Measurements from ENCODE around the gene PRDX5.

- no peak for TF ChIP-seq CTCF (IDR thresholded peaks at IDR 0.05; ENCODE audit: insufficient read depth, low read length)
- TF ChIP-seq SPI1 (IDR thresholded peaks at IDR 0.05; ENCODE audit: borderline replicate concordance, low read depth): no peak
- no peak for TF ChIP-seq GABPA (IDR thresholded peaks at IDR 0.05; ENCODE audit: low read depth)
- TF ChIP-seq POLR2AphosphoS5 (IDR thresholded peaks at IDR 0.05; ENCODE audit: low read depth): no peak
Observed at GRCh38 chr11:64291752-64292459, 26.0 kb upstream of the PRDX5 start.

All from HL-60 (cell line).